Hematopoietic multipotent progenitor cell treated with erythropoietin and hydrocortisone succinate and interleukin-3 and kit ligand, for 17 days (in vitro differentiated cells): ENCODE data around the gene YDJC.
"Not testable (repeated sequence)": the region's sequence is repeated elsewhere in the genome, so short reads cannot be mapped to it uniquely, and the experiment has no call there.

Source experiments
- DNase-seq: peaks from one replicate; pipeline ENCODE4 v3.0.0-alpha.2; 2015; ENCODE audit warnings: low spot score

Gene YDJC

DNA sequence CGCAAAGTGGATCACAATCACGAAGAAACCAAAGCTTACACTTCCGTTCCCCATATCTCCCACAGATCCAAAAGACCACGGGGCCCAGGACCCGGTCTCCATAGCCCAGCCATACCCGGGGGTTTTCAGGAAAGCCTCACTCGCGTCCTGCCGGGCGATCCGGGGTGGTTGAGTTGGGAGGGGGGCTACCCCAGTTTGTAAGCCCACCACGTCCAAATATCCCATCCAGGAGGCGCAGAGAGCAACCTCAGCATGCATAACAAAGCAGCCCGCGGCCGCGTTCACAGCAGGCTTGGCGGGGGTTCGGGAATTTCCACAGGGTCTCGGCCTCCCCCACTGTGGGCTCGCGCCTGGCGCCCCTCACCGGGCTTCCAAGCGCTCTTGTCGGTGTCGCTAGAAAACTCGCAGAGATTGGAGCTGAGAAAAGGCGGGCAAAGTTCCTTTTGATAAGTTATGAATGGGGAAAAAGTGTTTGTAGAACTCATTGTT lies 21.7 kb upstream of the YDJC start:
- no peak for DNase-seq

DNA sequence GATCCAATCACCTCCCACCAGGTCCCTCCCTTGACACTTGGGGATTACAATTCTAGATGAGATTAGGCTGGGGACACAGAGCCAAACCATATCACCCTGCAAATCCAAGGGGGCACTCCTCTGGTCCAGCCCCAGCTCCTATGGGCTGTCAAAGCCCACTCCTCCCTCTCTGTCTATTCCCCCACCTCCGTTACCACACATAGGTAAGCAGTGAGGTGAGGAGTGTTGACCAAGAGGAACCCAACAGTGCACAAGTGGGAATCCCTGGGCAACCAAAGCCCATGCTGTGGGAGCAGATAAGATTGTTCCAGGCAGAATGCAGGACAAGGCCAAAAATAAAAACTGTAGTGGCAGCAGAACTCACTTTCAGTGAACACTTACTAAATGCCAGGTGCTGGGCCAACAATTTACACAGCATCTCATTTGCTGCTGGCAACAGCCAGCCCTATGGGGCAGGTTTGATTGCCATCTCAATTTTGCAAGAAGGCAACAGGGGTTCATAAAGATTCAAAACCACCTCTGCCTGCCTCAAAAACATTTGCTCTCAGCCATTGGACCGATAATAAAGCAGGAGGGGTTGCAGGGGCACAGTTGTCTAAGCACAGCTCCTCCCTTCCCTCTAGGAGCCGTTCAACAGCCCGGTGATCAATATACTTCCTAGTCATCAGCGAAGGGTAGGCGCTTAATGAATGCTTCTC lies 21.1 kb upstream of the YDJC start:
- DNase-seq = no peak

DNA sequence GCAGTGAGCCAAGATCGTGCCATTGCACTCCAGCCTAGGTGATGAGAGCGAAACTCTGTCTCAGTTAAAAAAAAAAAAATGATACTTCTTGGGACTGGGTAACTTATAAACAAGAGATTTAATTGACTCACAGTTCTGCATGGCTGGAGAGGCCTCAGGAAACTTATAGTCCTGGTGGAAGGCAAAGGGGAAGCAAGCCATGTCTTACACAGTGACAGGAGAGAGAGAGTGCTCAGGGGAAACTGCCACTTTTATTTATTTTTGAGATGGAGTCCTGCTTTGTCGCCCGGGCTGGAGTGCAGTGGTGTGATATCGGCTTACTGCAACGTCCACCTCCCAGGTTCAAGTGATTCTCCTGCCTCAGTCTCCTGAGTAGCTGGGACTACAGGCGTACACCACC lies 20.5 kb upstream of the YDJC start:
- no peak for DNase-seq

DNA sequence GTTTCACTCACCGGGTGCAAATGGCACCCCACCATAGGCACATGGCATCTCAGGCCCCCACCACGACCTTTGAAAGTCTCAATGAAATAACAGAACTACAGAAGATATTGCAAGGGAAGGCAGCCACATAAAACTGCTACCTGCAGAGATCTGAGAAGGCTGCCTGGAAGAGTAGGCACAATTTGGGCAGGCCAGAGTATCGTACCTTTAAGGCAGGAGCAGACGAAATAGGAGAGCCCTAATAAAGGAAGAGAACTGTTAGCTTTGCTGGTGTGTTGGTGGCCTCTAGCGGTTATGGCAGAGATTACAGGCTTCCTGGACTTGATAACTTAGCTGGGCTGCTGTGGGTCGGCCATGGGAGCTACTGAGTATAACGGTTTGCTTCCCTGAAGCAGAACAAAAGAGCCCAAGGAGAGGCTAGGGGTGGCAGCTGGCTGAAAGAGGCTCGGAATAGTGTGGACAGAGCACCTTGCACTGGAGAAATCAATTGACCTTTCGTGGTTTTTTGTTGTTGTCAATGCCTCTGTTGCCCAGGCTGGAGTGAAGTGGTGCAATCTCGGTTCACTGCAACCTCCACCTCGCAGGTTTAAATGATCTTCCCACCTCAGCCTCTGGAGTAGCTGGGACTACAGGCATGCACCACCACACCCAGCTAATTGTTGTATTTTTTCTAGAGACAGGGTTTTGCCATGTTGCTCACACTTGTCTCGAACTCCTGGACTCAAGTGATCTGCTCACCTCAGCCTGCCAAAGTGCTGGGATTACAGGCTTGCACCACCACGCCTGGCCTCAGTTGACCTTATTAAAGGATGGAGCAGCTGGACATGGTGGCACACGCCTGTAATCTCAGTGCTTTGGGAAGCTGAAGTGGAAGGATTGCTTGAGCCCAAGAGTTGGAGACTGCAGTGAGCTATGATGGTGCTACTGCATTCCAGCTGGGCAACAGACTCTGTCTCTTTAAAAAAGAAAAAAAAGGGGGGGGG lies 17.1 kb upstream of the YDJC start:
- DNase-seq = peak; percentile 85

DNA sequence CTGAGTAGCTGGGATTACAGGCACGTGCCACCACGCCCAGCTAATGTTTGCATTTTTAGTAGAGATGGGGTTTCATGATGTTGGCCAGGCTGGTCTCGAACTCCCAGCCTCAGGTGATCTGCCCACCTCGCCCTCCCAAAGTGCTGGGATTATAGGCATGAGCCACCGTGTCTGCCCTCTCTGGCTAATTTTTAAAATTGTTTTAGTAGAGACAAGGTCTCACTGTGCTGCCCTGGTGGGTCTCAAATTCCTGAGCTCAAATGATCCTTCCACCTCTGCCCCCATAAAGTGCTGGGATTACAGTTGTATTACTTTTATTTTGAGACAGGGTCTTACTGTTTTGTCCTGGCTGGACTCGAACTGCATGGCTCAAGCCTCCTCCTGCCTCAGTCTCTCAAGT lies 15.7 kb upstream of the YDJC start:
- not testable (repeated sequence) for DNase-seq

DNA sequence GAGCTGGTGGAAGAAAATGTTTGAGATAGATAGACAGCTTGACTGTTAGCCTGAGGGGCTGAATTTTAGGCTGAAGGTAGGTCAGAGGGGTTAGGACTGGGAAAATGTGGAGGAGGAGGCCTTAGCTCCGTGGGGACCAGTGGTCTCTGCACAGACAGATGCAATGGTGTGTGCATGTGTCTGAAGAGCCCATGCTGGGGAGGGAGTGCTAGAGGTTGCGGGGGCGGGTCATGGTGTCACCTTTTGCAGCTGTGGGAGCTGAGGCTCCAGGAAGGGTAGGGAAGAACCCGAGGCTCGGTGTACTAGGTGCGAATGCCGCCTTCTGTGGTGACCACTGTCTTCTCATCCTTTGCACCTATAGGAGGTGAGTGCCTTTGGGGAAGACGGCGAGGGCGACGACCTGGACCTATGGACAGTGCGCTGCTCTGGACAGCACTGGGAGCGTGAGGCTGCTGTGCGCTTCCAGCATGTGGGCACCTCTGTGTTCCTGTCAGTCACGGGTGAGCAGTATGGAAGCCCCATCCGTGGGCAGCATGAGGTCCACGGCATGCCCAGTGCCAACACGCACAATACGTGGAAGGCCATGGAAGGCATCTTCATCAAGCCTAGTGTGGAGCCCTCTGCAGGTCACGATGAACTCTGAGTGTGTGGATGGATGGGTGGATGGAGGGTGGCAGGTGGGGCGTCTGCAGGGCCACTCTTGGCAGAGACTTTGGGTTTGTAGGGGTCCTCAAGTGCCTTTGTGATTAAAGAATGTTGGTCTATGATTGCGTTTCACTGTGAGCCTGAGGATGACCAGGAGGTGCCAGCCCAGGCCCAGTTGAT lies 13.9 kb upstream of the YDJC start:
- DNase-seq = no peak

DNA sequence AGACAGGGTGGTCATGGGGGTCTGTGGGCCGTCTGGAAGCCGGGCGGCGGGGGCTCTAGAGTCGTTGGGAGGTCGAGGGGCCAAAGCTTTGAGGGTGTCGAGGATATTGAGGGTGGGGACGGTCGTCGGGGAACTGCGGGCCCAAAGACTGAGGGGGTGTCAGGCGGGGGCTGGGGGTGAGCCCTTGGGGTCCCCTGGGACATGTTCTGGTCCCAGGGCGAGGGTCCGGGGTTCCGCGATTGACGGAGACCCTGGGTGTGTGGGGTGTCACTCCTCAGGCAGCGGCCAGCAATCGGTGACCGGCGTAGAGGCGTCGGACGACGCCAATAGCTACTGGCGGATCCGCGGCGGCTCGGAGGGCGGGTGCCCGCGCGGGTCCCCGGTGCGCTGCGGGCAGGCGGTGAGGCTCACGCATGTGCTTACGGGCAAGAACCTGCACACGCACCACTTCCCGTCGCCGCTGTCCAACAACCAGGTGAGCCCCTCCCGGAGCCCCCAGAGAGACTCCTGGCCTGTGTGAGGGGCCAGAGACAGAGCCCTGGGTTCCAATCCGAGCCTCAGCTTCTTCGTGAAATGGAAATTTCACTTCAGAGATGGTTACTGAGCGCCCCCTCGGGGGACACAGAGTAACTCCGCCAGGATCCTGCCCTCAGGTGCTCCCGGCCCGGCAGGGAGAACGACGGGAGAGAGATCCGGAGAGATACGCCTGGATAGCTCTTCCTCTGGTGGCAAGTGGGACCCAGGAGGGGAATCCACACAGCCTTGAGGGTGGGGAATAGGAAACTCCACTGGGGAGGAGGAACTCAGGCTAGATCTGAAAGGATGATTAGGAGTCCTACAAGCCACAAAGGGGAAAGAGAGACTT lies 13.0 kb upstream of the YDJC start:
- peak; percentile 54 for DNase-seq

DNA sequence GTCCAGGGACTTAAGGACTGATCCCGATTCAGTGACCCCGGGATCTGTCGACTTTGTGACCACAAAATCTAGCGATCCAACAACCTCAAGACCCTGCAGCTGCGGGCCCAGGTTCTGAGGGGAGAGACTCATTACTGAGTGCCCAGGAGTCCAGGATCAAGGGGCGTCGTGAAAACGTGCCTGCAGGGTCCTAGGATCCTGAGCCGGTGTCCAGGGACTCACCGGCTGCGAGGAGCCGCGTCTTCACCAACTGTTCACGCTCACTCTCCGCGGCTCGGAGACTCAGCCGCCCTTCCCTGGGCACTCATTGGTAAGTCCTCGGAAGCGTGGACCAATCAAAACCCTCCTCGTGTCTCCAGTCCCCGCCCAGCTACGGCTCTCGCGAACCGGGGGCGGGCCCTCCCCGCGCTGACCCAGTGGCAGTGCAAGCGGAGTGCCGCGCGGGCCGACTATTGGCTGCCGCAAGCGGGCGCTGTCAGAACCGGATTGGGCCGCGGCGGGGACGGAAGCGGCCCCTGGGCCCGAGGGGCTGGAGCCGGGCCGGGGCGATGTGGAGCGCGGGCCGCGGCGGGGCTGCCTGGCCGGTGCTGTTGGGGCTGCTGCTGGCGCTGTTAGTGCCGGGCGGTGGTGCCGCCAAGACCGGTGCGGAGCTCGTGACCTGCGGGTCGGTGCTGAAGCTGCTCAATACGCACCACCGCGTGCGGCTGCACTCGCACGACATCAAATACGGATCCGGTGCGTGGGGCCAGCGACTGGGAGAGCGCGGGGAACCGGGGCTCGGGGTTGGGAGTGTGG lies 12.2 kb upstream of the YDJC start, which contains the start of gene SDF2L1:
Gene SDF2L1, plus strand, starts transcription at position 514 of the 795 bp plus-strand sequence. Its CDS starts 35 bp downstream, at position 549.
- peak; percentile 98 for DNase-seq

DNA sequence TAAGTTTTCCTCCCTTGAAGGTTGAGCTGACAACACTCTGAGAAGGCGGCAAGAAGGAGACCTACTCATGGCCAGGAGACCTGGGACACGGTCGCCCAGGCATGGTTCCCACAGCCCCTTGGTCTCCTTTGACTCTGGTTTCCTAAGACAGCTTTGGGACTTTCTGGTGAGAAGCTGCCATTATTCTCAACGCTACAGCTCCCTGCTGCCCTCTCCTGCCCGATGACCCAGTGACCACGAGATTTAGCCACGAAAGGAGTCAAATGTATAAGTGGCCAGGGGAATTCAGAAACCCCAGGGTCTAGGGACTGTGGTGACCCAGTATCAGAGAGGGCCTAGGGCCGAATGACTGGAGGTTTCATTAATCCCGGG lies 11.6 kb upstream of the YDJC start:
- DNase-seq = no peak

DNA sequence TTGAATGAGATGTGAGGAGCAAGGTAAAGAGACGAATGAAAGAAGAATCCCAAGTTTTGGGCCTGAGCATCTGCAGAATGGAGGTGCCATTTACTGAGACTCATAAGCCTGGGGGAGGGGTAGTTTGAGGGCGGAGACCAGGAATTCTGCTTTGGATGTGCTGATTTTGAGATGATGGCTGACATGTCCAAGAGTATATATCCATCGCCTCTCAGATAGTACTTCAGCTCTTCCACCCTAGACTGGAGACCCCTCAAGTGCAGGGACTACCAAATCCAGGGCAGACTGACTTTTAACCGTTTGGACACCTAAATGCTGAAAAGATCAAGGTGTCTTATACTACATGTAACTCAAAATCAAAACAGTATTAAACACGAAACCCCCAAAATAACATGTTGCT lies 11.0 kb upstream of the YDJC start:
- no peak for DNase-seq

DNA sequence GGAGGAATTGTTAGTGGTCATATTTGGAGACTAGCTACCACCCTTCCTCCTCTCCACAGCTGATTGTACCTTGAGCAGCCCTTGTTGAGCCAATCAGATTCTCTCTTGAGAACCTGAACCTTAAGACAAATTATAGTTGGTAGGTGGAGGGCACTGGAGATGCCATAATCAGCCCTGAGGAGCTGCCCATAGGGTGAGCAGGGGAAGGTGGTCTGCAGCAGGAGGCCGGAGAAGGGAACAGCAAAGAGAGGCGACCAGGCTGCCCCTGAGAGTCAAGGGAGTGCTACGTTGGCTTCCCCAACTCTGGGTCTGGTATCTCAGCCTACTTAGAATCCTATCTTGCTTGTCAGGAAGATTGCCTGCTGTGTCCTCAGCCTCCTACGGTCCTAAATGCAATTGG lies 9.5 kb upstream of the YDJC start:
- DNase-seq = no peak

DNA sequence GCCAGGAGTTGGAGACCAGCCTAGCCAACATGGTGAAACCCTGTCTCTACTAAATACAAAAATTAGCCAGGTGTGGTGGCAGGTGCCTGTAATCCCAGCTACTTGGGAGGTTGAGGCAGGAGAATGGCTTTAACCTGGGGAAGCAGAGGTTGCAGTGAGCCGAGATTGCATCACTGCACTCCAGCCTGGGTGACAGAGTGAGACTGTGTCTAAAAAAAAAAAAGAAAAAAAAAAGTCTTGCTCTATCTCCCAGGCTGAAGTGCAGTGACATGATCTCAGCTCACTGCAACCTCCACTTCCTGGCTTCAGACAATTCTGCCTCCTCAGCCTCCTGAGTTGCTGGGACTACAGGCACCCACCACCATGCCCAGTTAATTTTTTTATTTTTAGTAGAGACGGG lies 7.6 kb upstream of the YDJC start:
- DNase-seq = not testable (repeated sequence)

DNA sequence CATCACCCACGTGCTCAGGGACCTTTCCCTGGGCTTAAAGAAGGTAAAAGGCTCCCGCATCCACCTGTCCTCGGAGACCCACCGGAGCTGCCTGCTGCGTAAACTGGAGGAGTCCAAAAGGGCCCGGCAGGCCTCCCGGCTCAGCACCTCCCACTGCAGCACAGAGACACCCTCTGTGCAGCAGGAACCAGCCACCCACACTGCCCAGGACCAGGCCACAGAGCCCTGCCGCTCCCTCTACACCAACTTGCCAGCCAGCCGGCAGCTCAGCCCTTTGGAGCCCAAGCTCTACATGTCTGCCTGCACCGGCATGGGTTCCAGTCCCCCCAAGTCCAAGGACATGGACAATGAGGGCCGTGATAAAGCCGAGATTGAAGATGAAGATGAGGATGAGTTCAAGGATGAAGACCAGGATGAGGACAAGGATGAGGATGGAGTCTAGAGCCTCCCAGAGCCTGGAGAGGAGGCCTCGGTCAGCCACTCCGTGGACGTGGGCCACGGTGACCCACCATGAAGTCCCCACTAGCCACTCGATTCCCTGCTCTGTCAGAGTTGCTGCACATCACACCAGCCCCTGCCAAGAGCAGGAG lies 6.9 kb upstream of the YDJC start:
- no peak for DNase-seq

DNA sequence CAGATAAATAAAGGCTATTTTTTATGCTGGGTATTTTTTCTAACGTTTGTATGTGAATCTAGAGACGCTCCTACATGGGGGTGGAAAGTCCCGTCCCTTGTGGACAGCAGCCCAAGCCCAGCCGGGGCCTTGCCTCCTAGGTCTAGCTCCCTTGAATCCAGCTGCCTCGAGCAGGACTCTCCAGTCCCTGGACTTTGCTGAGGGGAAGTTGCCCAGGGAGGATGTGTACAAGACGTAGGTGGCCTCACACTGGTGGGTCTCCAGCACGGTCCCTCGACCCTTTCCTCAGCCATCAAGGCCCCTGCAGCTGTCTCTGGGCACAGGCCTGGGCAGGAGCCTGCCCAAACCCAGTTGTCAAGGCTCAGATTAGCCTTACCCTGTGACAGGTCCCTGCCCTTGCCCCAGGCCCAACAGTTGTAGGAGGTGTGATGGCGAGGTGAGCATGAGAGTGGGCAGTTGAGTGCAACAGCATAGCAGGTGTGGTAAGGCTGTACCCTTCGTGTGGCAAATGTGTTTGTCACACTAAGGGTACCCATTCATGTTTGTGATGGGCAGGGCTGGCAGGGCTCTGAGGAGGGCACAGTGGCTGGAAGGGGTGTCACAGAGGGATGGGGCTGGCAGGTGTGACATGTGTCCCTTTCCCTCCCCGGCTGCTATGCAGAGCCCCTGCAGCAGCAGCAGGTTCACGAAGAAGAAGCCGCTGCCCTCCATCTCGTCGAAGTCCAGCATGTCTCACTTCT lies 6.1 kb upstream of the YDJC start:
- DNase-seq = no peak

DNA sequence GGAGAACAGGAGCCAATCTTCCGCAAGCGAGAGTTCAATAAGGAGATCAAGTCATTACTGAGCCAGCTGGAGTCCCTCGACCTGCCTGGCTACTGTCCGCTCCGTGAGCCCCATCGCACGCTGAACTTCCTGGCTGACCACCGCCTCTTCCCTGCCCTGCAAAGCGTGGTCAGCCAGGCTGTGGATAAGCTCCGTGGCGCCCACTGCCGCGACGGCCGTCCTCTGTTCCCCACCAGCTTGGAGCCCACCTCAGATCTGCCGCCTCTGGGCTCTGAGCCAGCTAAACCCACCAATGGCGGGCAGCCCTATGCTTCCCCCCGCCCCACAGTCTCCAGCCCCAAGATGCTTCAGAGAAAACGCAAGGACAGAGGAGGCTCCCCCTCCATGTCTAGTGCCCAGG lies 5.0 kb upstream of the YDJC start:
- no peak for DNase-seq

DNA sequence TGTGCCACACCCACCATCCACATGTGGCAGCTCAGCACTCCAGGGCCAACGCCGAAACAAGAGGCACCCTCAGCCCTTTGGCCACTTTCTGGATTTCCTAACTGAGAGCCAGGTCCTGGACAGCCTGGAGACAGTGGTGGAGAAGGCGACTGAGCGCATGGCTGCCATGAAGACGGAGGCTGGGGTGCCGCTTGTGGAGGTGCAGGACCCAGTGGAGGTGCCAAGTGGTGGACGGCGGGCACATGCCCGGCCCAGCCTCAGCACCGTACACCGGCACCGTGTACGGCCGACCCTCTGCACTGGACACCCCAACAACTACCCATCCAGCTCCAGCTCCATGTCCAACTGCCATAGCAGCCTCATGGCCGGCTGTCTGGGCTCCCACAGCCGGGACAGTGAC lies 4.3 kb upstream of the YDJC start:
- no peak for DNase-seq

DNA sequence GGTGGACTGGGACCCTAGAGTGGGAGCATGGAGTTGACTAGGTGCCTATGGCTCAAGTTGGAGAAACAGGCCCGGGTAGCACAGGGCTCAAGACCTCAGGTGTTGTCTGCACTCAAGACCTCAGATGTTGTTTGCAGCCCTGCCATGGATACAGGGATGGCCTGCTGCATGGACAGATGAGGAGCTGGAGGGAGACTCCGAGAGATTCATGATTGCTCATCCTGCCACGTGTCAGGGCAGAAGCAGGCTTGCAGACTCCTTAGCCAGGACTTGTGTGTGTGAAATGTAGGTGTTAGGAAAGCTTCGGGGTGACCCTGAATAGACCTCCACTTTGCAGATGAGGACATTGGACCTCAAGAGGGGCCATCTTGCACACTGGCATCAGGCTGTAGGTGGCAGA lies 3.7 kb upstream of the YDJC start:
- DNase-seq = no peak

DNA sequence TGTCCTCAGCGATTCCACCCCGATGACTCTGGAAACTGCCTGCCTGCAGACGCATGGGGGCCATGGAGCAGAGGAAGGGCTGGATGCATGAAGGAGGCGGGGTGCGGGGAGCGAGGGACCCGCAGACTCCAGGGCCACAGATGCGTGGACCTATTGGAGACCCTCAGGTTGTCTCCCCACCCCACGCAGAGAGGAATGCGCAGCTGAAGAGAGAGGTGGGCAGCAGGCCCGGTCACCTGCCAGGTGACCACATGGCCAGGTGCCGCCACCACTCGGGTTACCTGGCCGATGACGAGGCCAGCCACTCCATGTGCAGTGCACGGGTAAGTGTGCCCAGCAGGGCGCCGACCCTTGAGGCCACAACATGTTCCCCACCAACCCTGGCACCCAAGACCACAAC lies 3.1 kb upstream of the YDJC start:
- DNase-seq = no peak

DNA sequence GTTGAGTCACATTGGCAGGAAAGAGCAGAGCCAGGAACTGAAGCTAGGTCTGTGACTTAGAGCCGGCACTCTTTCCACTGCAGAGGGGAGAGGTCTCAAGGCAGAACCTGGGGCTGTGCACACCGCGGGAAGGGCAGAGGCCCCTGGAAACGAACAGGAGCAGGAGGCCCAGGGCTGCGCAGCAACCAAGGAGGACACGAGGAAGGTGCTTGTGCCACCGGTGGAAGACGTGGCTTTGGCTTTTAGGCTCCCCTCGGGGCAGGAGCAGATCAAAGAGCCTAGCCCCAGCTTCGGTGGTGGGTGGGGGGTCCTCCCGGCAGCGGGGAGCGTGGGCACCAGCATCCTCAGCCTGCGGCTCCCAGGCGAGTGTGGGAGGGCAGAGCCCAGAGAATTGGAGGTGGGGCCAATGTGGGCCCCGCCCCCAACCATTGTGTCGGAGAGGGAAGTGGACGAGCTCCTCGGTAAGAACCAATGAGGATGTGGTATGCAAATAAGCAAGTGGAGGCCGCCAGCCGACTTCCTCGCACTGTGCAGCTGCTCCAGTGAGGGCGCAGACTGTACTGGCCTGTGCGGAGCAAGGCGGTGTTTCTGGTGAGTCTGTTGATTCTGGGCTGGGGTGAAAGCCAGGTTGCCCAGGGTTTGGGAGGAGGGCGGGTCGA lies 2.5 kb upstream of the YDJC start, which contains the start of gene CCDC116:
Gene CCDC116, plus strand, starts transcription at position 524 of the 659 bp plus-strand sequence. CDS start 422 bp downstream, outside the sequence.
- DNase-seq = no peak
